Erythroblast (primary cell): ENCODE measurements around the gene RPL3.
A peak's percentile ranks its signal among the peaks of the same experiment; 100 is the strongest.

Experiments used
- DNase-seq, 2 experiments: peaks; one replicate each; lab custom pipeline; 2025; lab: John Stamatoyannopoulos, UW
- GATA1 ChIP-seq: IDR thresholded peaks from 2 replicates; pipeline ENCODE4 v1.6.1; 2011; ENCODE audit warnings: low read depth, mild to moderate bottlenecking, control low read depth, low read length, moderate library complexity
- POLR2A ChIP-seq: IDR thresholded peaks from 2 replicates; pipeline ENCODE4 v1.6.1; 2011; ENCODE audit warnings: mild to moderate bottlenecking, low read length

The RPL3 gene

GRCh38 chr22:39283322-39284141 lies 35.9 kb downstream of the RPL3 start:
- TF ChIP-seq GATA1 (no peak), POLR2A (no peak)
- DNase-seq: peak; percentile 61 to 87

DNA sequence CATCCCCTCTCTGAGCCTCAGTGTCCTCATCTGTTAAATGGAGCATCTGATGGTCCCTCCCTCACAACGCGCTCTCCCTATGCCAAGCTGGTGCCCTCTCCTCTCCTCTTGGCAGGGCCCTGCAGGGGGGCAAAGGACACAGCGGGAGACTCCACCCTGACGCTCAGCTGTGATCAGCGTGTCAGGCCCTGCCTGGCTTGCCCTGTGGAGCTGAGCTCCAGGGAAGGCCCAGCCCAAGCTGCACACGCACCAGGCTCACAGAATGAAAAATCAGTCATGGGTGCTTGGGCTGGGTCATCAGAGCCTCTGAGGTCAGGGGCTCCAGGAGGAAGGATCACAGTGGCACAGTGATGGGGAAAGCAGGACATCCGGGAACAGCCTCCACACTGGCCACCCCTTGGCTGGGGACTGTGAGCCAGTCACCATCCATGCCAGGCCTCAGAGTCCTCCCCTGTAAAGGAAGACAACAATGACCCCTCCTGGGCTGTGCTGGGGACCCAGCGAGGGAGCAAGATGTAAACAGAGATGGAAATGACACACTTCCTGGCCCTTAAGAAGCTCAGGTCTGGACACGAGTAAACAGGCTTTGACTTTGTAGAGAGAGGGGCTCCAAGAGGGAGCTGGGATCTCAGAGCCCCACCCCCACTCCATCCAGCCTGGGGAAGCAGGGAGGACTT lies 36.6 kb downstream of the RPL3 start:
- TF ChIP-seq POLR2A: no peak
- no peak for TF ChIP-seq GATA1
- no peak for DNase-seq

DNA sequence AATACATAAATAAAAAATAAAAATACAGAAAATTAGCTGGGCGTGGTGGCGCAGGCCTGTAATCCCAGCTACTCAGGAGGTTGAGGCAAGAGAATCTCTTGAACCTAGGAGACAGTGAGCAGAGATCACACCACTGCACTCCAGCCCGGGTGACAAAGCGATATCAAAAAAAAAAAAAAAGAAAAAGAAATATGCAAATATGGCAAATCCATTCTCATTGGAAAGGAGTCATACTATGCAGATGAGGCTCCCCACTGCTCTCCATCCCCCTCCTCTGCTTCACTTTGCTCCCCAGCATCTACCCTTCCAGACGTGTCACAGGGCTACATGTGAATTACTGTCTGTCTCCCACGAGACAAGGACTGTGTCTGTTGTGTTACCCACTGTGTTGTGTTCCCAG lies 38.3 kb downstream of the RPL3 start:
- TF ChIP-seq GATA1 (no peak), POLR2A (no peak)
- no peak for DNase-seq

- DNase-seq: no peak
- TF ChIP-seq GATA1 (no peak), POLR2A (no peak)
Observed at GRCh38 chr22:39280250-39280649, 39.2 kb downstream of the RPL3 start.

GRCh38 chr22:39279170-39279850 lies 40.1 kb downstream of the RPL3 start:
- TF ChIP-seq POLR2A (no peak), GATA1 (no peak)

GRCh38 chr22:39278040-39278439 lies 41.4 kb downstream of the RPL3 start:
- TF ChIP-seq GATA1: no peak
- no peak for TF ChIP-seq POLR2A
- DNase-seq: no peak

More at GRCh38 chr22:39279170-39279850, 40.1 kb downstream of the RPL3 start:
- DNase-seq: no peak

DNA sequence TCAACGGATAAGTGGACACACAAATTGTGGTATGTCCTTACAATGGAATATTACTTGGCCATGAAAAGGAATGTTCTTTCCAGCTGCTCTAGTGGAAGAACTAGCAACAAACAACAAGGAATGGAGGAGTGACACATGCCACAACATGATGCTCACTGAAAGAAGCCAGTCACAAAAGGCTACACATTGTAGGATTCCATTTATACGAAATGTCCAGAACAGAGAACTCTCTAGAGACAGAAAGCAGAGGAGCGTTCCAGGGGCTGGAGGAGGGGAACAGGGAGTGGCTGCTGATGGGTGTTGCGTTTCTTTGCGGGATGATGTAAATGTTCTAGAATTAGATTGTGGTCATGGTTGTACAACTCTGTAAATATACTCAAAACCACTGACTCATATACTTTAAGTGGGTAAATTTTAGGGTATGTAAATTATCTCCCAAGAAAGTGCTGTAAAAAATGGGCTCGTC lies 42.2 kb downstream of the RPL3 start:
- no peak for TF ChIP-seq GATA1
- TF ChIP-seq POLR2A: no peak
- DNase-seq: no peak

GRCh38 chr22:39276440-39277141 lies 42.8 kb downstream of the RPL3 start:
- no peak for DNase-seq
- TF ChIP-seq GATA1 (no peak), POLR2A (no peak)

GRCh38 chr22:39275814-39276439 lies 43.5 kb downstream of the RPL3 start:
- TF ChIP-seq GATA1 (no peak), POLR2A (no peak)
- DNase-seq: no peak

- no peak for DNase-seq
- TF ChIP-seq POLR2A (no peak), GATA1 (no peak)
Observed at GRCh38 chr22:39273950-39274887, 45.2 kb downstream of the RPL3 start.

GRCh38 chr22:39270792-39271191 lies 48.6 kb downstream of the RPL3 start:
- DNase-seq: no peak
- no peak for TF ChIP-seq GATA1
- TF ChIP-seq POLR2A: no peak

- no peak for TF ChIP-seq GATA1
- no peak for TF ChIP-seq POLR2A
Observed at GRCh38 chr22:39270280-39270679, 49.1 kb downstream of the RPL3 start.

More at GRCh38 chr22:39270280-39270679, 49.1 kb downstream of the RPL3 start:
- no peak for DNase-seq
